Skeletal muscle tissue (tissue), 4 donors: ENCODE results near the gene CRIM1. TPM values are rescaled to one million over a fixed set of nuclear protein-coding genes. Genes with fewer than 3 reads are reported as not detected.
A peak's percentile ranks its signal among the peaks of the same experiment; 100 is the strongest.

Source experiments
- H3K27ac ChIP-seq: one replicate; pipeline ENCODE4 v1.7.0; 2013; ENCODE audit warnings: mild to moderate bottlenecking, low read depth, low read length, inconsistent platforms
- H3K27me3 ChIP-seq, 3 donors: one replicate each; pipeline ENCODE4 v1.7.0; 2013; ENCODE audit warnings: low read length in 3 of 3; ENCODE audit not compliant: control insufficient read depth in 3 of 3, insufficient read depth in 3 of 3
- H3K36me3 ChIP-seq, 3 donors: one replicate each; pipeline ENCODE4 v1.7.0; 2013; ENCODE audit warnings: low read length in 3 of 3; ENCODE audit not compliant: control insufficient read depth in 3 of 3, insufficient read depth in 3 of 3
- H3K4me1 ChIP-seq, 3 donors: one replicate each; pipeline ENCODE4 v1.7.0; 2013; ENCODE audit warnings: low read length in 3 of 3, mild to moderate bottlenecking in 3 of 3; ENCODE audit not compliant: control insufficient read depth in 3 of 3, insufficient read depth in 3 of 3
- H3K4me3 ChIP-seq, 3 donors: one replicate each; pipeline ENCODE4 v1.7.0; 2013; ENCODE audit warnings: low read length in 3 of 3
- H3K9ac ChIP-seq, 3 donors: one replicate each; pipeline ENCODE4 v1.7.0; 2013; ENCODE audit warnings: low read length in 3 of 3, mild to moderate bottlenecking in 3 of 3, moderate library complexity in 2 of 3, low read depth in 1 of 3
- H3K9me3 ChIP-seq, 3 donors: one replicate each; pipeline ENCODE4 v1.7.0; 2013; ENCODE audit warnings: low read length in 3 of 3; ENCODE audit not compliant: control insufficient read depth in 3 of 3
- total RNA-seq: library from RNA; depleted of rRNA; stranded (reverse); fragments of >200 nt; gene quantifications from one replicate; pipeline ENCODE4 v1.2.3, GENCODE V29; 2014
- donor health status: Osteomylitis.

The CRIM1 gene
- total RNA-seq, 1 donor from 2014 or later: 44.9 TPM

DNA sequence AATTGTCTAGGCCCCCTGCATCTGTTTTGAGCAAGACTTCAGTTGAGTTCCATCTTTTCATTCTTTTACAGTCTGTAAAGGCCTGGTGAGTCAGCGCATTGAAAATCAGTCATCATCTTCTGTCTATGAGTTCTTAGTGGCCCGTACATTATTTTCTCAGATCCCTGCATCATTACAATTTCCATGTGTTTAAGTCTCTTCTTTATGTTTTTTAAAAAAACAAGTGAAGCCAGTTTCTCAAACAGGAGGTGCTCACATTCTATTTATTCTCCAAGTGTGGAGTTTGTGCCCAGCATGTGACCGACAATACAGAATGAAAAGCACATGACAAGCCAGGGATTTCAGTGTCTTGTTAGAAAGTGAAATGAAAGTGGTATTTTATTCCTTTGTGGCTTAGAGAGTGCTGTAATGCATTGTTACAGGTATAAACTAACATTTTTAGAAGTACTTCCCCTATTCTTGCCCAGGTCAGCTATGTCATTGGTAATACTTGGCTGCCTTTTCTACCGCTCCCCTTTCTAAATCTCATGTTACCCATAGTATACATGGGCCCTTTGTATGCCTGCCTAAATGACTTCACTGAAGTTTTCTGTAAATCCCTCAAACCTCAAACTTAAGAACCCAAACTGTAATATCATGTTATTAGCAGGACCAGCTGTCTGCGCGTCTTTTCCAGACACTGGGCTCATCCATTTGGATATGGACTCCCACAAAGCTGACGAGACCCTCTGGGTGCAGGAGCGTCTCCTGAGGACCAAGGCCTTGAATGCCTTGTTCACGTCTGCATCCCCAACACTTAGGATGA is 174.8 kb downstream of the CRIM1 start:
- H3K27me3 ChIP-seq: no peaks in the 10 kb centered on the region
- H3K36me3 ChIP-seq: peaks cover 0 to 19% (median 16%) of the 10 kb centered on the region in 3 donors
- H3K4me3 ChIP-seq: no peak overlapping the region
- H3K27ac ChIP-seq: peak overlapping the region; percentile 28
- H3K4me1 ChIP-seq: peaks cover 8 to 26% (median 19%) of the 10 kb centered on the region in 3 donors
- no peak overlapping the region for H3K9ac ChIP-seq
- no peaks in the 10 kb centered on the region for H3K9me3 ChIP-seq

DNA sequence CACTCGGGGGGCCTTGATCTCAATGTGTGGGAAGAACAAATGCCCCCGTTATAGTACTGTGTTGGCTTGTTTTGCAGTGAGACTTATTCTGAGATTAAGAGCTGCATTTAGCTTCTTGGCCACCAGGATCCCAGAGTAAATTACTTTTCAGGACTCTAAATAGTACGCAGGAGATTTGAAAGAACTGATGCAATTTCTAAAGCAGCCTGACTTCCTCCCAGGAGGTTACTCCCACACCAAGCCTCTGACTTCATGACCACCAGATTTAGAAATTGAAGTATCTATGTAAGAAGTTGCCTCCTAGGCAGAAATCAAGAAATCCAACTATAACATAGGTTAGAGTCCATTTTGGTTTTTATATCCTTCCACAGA is 175.4 kb downstream of the CRIM1 start:
- H3K4me1 ChIP-seq: peaks cover 8 to 26% (median 18%) of the 10 kb centered on the region in 3 donors
- no peak overlapping the region for H3K4me3 ChIP-seq
- H3K27ac ChIP-seq: peak overlapping the region; percentile 28
- peaks cover 0 to 21% (median 20%) of the 10 kb centered on the region in 3 donors for H3K36me3 ChIP-seq
- no peaks in the 10 kb centered on the region for H3K27me3 ChIP-seq
- no peaks in the 10 kb centered on the region for H3K9me3 ChIP-seq
- H3K9ac ChIP-seq: no peak overlapping the region

DNA sequence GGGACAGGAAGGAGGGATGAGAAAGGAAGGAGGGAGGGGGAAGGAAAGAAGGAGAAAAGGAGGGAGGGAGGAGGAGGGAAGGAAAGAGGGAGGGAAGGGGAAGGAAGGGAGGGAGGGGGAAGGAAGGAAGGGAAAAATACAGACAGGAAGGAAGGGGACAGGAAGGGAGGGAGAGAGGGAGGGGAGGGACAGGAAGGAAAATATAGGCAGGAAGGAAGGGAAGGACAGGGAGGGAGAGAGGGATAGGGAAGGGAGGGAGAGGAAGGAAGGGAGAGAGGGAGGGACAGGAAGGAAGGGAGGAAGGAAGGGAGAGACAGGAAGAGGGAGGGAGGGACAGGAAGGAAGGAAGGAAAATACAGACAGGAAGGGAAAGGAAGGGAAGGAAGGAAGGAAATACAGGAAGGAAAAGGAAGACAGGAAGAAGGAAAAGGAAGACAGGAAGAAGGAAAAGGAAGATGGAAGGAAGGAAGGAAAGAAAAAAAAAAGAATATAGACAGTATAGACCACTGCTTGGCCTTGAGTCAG is 178.8 kb downstream of the CRIM1 start:
- Histone ChIP-seq H3K9me3 (no peaks in the 10 kb centered on the region), H3K36me3 (peaks cover 15 to 42% (median 39%) of the 10 kb centered on the region in 3 donors), H3K27ac (no peak overlapping the region)

DNA sequence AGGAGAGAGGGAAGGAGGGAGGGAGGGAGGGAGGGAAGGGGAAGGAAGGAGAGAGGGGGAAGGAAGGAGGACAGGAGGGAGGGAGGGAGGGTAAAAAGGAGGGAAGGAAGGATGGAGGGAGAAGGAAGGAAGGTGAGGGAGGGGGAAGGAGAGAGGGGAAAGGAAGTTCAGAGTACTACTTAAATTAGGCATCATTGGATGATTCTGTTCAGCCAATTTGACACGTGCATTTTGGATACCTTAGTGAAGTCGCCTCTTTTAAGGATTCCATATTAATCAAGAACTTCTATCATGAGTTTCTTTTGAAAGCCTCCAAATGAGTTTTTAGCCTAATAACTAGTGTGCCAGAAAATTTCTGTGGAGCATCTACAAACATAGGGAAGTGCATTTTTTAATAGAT is 179.5 kb downstream of the CRIM1 start:
- Histone ChIP-seq H3K9me3 (no peaks in the 10 kb centered on the region), H3K36me3 (peaks cover 15 to 47% (median 39%) of the 10 kb centered on the region in 3 donors), H3K27ac (no peak overlapping the region), H3K27me3 (no peaks in the 10 kb centered on the region), H3K9ac (no peak overlapping the region), H3K4me1 (peaks cover 8 to 11% (median 11%) of the 10 kb centered on the region in 3 donors), H3K4me3 (no peak overlapping the region)

More for the DNA sequence above, 178.8 kb downstream of the CRIM1 start:
- Histone ChIP-seq H3K4me3 (no peak overlapping the region), H3K27me3 (no peaks in the 10 kb centered on the region), H3K9ac (no peak overlapping the region), H3K4me1 (peaks cover 8 to 15% (median 14%) of the 10 kb centered on the region in 3 donors)

DNA sequence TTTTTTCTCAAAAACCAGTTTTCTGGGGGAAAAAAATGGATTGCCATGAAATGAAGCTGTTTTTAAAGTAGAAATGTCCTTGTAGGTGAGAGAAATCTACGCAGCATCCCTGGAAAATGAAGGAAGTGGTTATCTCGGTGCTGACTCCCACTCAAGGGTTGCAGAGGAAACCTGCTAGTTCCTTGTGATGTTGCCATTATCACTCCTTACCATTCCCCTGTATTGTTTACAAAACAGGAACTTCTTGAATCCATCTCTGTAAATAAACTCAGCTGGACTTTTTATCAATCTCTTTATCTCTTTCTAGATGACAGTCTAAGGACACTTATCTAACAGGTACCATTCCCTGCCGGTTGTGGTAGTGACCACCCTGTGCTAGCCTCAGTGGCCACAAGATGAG is 181.2 kb downstream of the CRIM1 start:
- no peak overlapping the region for H3K9ac ChIP-seq
- peaks cover 15 to 53% (median 45%) of the 10 kb centered on the region in 3 donors for H3K36me3 ChIP-seq
- H3K9me3 ChIP-seq: no peaks in the 10 kb centered on the region
- no peaks in the 10 kb centered on the region for H3K27me3 ChIP-seq
- H3K4me1 ChIP-seq: peaks cover 2 to 6% (median 4%) of the 10 kb centered on the region in 3 donors
- H3K27ac ChIP-seq: no peak overlapping the region
- no peak overlapping the region for H3K4me3 ChIP-seq

DNA sequence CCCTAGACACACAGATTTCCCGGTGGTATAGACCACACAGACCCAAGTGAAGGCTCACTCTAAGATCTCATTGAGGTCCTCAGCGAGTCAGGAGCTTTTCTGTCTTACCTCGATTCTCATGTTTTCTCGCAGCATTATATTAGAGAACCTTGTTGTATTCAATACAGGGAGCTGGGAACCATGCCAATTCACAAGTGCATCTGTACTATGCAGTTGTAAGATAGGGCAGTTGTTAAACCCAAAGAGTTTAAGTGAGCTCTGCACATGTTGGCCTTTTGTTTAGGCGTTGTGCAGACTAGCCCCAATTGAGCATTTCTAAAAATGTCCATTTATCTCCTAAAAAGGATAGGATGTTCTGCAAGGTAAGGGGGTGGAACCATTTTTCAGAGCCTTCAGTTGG is 182.8 kb downstream of the CRIM1 start:
- Histone ChIP-seq H3K9ac (no peak overlapping the region), H3K4me1 (peaks cover 4 to 8% (median 6%) of the 10 kb centered on the region in 3 donors), H3K27ac (no peak overlapping the region), H3K27me3 (no peaks in the 10 kb centered on the region), H3K4me3 (no peak overlapping the region), H3K9me3 (no peaks in the 10 kb centered on the region), H3K36me3 (peaks cover 15 to 44% (median 42%) of the 10 kb centered on the region in 3 donors)

DNA sequence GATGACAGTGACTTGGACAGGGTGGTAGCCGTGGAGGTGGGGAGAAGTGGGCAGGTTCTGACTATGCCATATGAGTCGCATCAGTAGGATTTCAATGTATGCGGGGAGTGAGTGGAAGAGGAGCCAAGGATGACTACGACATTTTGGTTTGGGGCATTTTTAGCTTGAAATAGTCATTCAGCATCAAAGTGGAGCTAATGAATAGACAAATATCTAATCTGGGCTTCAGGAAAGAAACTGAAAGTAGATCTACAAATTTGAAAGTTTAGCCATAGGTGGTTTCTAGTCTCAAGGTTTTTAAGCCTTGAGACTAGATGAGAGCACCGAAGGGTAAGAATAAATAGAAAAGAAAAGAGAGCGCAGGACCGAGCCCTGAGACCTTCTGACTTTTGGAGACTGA is 184.1 kb downstream of the CRIM1 start:
- Histone ChIP-seq H3K36me3 (peaks cover 19 to 49% (median 44%) of the 10 kb centered on the region in 3 donors), H3K9me3 (no peaks in the 10 kb centered on the region)

DNA sequence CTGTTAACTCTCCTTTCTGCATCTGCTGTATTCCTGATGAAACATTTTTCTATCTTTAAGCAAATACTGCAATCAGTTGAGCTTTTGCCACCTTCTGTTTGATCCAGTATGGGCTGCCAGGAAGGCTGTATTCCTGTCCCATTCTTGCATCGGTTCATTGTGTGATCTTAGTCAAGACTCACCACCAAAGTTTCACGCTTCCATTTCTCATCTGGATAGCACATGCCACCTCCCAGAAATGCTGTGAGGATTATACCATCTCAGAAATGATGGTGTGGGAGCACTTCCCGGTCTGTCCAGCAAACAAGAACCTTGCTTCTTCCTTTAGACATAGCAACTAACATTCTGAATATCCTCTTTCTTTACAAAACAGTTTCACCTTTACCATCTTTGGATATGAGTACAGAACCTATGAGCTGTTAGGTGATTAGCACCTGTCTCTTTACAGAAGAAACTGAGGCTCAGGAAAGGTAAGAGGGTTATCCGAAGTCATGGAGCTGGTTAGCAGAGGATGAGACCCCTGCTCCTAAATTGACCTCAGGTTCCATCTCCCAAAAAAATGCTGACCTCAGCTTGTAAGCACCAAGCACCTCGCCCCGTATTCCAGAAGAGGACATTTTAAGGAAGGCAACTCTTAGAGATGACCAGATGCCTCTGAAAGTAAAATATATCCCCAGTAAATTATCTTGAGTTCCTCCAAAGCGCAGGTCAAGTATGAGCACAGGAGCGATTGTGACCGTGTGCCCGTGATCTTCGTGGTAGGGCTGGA is 185.6 kb downstream of the CRIM1 start:
- Histone ChIP-seq H3K9me3 (no peaks in the 10 kb centered on the region), H3K9ac (no peak overlapping the region), H3K27me3 (no peaks in the 10 kb centered on the region), H3K4me3 (no peak overlapping the region), H3K36me3 (peaks cover 22 to 56% (median 47%) of the 10 kb centered on the region in 3 donors), H3K4me1 (peaks cover 4 to 8% (median 6%) of the 10 kb centered on the region in 3 donors), H3K27ac (peak overlapping the region; percentile 48)

More for the DNA sequence above, 184.1 kb downstream of the CRIM1 start:
- peak overlapping the region; percentile 26 for H3K27ac ChIP-seq
- no peaks in the 10 kb centered on the region for H3K27me3 ChIP-seq
- H3K9ac ChIP-seq: no peak overlapping the region
- H3K4me1 ChIP-seq: peaks cover 4 to 8% (median 6%) of the 10 kb centered on the region in 3 donors
- H3K4me3 ChIP-seq: no peak overlapping the region

DNA sequence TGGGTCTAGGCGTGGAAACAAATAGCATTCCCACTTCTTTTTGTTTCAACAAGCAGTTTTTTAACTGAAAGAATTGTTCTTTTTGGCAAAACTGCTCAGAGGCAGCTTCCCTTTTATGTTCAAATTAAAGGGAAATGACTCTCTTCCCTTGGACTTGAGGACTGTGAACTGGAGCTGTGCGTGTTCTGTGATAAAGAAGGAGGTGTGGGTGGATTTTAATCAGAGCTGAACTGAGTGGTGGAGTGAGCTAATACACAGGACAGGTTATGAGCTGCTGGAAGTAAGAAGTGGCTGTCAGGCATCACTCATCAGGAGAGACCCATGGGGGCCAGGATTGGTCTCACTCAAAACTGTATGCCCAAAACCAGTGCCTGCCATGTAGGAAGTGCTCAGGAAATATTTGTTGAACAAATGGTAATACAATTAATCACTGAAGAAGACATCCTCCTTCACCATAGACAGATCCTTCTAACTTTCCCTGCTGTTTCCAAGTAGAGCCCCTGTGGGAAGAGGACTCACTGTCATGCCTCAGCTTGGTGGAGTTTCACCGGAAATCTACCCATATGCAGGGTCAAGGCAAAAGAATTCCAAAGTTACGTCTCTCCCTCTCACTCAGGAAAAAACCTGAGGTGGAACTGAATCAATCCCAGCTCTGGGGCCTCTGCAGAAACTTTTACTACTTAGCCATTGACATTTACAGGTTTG is 186.5 kb downstream of the CRIM1 start:
- H3K27ac ChIP-seq: peak overlapping the region; percentile 48
- H3K36me3 ChIP-seq: peaks cover 25 to 55% (median 43%) of the 10 kb centered on the region in 3 donors
- H3K4me1 ChIP-seq: peaks cover 4 to 8% (median 6%) of the 10 kb centered on the region in 3 donors
- no peak overlapping the region for H3K9ac ChIP-seq
- H3K4me3 ChIP-seq: no peak overlapping the region
- no peaks in the 10 kb centered on the region for H3K27me3 ChIP-seq
- H3K9me3 ChIP-seq: no peaks in the 10 kb centered on the region
